Erythroblast (primary cell): ENCODE data around the gene PPP6R2.

ENCODE experiments used
- GATA1 ChIP-seq: IDR thresholded peaks from 2 replicates; pipeline ENCODE4 v1.6.1; 2011; ENCODE audit warnings: low read depth, mild to moderate bottlenecking, control low read depth, low read length, moderate library complexity
- POLR2A ChIP-seq: IDR thresholded peaks from 2 replicates; pipeline ENCODE4 v1.6.1; 2011; ENCODE audit warnings: mild to moderate bottlenecking, low read length

GRCh38 chr22:50471197-50471847, 128.2 kb downstream of the PPP6R2 start:
- TF ChIP-seq POLR2A (no peak), GATA1 (no peak)
